GM12801 (cell line): ENCODE results near the gene CITED1.

ENCODE experiments used
- TF ChIP-seq, protein P1 (sequence below): IDR thresholded peaks from one replicate; pipeline ENCODE4 v1.5.1; 2011; ENCODE audit warnings: control low read depth; ENCODE audit not compliant: insufficient read length; ENCODE audit errors: extremely low read depth

The CITED1 gene, protein sequence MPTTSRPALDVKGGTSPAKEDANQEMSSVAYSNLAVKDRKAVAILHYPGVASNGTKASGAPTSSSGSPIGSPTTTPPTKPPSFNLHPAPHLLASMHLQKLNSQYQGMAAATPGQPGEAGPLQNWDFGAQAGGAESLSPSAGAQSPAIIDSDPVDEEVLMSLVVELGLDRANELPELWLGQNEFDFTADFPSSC

DNA sequence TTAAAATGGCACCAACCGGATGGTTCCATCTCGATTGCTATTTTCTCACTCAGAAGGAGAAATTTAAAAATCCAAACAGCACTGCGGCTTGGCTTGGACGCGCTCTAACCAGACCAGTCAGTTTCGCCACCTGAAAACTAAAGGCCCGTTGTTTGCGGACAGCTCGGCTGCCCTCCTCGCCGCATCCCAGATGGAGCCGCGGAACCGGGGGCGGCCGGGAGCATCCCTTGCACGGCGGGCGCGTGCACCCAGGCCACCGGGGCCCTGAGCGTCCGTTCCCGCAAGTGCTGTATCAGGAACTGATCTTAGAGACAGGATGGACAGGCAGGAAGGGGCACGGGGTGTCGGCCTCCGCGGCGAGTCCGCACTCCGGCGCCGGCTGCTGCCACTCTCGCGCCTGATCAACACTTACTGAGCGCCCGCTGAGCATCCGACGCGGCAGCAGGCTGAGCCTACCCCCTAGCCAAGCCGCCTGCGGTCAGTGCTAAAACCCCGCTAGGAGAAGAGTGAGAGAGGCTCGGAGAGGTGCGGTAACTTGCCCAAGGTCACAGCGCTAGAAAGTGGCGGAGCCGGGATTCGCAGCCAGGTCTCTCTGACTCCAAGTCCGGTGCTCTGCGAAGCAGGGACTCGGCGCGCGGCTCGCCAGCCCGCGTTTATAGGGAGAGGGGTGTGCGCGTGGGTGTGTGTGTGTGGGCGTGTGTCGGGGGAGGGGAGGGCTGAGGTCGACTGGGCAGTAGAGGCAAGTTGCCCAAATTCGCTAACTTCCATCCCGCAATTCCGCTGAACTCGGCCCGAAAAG, at the start of gene CITED1:
Gene CITED1, minus strand, starts transcription at position 629 of the 799 bp plus-strand sequence. CDS start 3,045 bp downstream, outside the sequence.
- TF ChIP-seq, protein P1, sequence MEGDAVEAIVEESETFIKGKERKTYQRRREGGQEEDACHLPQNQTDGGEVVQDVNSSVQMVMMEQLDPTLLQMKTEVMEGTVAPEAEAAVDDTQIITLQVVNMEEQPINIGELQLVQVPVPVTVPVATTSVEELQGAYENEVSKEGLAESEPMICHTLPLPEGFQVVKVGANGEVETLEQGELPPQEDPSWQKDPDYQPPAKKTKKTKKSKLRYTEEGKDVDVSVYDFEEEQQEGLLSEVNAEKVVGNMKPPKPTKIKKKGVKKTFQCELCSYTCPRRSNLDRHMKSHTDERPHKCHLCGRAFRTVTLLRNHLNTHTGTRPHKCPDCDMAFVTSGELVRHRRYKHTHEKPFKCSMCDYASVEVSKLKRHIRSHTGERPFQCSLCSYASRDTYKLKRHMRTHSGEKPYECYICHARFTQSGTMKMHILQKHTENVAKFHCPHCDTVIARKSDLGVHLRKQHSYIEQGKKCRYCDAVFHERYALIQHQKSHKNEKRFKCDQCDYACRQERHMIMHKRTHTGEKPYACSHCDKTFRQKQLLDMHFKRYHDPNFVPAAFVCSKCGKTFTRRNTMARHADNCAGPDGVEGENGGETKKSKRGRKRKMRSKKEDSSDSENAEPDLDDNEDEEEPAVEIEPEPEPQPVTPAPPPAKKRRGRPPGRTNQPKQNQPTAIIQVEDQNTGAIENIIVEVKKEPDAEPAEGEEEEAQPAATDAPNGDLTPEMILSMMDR: no peak

DNA sequence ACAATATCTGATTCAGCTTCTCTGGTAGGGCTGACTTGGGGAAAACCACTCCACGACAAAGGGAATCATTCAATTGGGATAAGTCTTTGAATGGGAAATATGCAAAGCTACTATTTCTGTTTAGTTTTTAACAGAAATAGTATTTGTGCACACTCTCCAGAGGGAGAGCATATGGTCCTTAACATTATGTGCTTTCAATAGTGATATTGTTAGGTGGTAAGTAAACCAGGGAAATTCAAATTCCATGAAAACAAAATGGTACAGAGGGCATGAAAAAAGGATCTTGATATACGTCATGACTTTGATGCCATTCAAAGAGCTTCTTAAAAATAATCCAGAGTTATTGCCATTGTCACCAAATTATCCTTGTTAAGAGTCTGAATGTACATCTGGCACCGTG, 47.1 kb upstream of the CITED1 start:
- TF ChIP-seq, protein P1: no peak

DNA sequence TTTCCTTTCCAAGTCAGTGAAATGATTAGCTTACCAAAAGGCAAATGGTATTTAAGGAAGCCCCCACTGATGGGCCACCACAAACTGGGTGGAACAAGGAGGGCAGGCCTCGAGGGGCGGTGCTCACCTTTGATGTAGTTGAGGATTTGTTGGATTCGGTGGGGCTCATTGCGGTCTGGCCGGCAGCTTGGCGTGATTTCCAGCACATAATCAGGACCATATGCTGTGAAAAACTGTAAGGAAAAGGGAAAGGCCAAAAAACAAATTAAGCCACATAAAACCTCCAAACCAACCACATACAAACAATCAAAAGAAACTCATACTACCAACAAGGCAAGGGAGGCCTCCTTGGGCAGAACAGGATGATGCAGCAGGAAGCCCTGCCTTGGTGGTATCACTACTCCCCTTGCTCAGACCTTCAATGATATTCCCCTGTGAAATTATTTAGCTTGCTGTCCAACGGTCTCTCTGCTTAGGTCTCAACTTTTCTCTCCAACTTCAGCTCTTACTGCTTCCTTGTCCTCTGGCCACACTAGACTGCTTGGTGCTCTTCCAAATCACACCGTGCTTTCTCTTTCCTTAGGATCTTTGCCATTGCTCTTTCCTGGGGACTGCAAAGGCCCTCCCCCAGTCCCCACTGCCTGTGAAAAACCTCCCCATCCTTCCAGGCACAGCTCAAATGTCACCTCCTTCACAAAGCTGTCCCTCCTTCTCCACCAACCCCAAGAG, 46.1 kb upstream of the CITED1 start:
- TF ChIP-seq, protein P1: no peak

DNA sequence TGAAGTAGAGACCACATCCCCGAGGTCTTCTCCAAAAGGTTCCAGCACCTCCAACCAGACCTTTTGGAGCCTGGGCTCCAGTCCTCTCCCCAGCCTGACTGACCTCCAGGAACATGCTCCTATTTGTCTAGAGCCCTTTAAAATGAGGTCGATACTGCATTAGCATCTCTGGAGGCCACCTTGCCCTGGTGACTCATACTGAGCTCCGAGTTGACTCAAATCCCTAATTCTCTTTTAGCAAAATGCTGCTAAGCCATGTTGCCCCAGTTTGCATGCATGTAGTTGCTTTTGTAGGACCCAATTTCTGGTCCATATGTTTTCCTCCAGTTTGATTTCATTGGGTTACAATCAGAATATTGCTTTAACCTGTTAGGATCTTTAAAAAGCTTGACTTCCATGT, 43.5 kb upstream of the CITED1 start:
- TF ChIP-seq, protein P1: no peak

DNA sequence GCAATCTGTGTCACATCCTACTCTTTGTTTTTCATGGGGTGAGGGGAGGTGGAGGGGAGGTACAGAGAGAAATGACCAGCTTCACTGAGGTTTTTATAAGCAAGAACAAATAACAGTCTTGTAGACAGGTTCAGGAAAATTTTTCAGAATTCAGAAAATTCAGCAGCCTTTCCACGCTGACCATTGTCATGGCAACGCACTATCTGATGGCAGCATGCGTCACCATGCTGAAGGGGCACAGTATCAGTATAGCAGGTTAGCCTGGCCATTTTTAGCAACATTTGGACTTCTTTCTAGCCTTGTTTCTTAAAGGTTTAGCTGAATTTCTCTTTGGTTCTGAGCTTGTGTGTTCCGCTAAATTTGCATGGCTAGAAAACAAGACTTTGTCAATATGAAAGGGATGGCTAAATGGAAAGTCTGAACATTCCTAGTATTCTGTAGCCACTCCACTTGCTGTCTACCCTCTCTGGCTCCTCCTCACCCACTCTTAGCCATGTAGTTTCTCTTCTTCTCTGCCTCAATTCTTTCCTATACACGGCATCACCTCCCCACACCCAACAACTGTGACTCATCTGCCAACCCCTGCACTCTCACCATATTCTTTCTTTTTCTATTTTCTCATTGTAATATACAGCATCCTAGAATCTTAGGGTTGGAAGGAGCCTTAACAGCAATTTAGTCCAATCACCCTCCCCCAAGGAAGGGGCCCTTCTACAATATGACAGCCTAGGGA, 42.7 kb upstream of the CITED1 start:
- TF ChIP-seq, protein P1: no peak

DNA sequence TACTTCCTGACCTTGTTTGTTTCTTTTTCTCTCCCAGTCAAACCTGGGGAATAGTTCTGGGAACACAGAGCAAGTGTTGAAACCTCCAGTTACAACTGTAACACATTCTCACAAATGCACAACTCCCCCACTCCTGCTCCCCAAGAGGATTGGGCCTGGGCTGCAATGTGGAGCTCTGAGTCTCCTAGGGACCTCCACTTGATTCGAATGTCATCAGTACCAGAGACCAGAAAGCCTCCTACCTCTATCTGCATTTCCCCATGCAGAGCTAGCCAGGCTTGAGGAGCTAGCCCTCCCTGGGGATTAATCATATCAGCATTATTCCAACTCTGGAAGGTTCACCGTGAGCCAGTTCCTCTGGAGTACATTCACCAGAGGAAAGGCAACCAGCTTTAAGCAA, 41.7 kb upstream of the CITED1 start:
- TF ChIP-seq, protein P1: no peak
